ENCODE results near the gene HPSE2.

Gene HPSE2

DNA sequence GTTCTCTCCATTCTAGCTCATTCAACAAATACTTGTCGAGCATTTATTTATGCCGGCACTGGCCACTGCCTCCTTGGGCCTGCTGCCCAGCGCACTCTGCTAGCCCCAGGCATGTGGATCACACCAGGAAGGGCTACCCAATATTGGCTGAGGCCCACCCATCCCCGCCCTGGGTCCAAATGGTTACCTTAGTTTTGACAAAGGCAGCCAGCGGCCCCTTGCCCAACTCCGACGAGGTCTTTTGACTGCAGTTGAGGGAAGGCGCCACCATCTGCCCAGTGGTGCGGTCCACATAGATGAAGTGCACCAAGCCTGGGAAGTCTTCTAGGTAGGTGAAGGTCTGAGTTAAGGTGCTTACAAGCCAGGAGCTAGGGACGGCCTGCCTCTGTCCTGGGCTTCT lies 813.5 kb downstream of the HPSE2 start:
- DNase-seq = no peak

DNA sequence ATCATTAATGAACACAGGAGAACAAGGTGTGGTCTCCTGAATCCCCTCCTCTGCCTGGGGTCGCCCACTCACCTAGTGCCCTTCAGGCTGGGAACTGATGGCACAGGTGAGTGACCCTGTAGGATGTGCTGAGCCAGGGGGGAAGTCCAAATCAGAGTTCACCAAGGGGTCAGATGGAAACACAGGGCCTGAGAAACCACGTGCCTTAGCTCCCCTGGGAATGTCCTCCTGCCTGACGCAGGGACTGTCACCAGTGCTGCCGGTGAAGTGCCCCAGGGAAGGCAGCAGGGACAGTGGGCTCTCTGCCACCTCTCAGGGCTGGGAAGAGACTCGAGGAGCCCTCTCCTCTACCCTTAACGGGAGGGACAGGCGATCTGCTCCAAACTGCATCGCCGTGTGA lies 814.9 kb downstream of the HPSE2 start:
- no peak for DNase-seq

DNA sequence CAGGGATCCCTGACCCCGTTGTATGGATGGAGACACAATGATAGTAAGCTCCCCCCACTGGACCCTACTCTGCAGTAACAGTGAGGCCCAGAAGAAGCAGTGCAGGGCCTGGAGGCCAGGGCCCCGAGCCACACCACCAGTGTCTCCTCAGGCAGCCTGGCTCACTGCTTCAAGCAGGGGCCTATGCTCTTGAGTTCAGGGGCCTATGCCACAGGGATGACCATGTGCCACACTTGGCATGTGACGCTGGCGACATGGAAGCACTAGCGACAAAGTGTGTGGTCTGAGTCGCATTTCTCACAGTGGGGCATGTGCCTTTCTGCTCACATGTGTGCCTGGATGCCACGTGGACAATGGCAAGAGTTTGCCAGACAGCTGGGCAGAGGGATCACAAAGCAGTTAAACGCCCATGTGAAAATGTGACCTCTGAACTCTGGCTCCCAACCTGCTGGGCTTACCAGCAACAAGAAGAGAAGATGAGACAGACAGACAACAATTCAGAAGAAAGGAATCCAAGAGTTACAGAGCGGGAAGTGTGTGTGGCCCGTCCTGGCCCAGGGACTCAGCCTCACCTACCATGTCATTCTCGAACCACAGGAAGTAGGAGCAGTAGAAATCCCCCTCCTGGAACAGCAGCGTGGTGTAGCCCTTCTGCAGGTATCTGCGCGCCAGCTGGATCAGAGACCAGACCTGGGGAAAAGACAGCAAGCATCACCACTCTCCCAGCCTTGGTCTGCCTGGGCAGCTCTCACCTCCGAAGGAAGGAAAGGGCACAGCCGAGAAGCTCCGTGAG lies 816.0 kb downstream of the HPSE2 start:
- DNase-seq = no peak

DNA sequence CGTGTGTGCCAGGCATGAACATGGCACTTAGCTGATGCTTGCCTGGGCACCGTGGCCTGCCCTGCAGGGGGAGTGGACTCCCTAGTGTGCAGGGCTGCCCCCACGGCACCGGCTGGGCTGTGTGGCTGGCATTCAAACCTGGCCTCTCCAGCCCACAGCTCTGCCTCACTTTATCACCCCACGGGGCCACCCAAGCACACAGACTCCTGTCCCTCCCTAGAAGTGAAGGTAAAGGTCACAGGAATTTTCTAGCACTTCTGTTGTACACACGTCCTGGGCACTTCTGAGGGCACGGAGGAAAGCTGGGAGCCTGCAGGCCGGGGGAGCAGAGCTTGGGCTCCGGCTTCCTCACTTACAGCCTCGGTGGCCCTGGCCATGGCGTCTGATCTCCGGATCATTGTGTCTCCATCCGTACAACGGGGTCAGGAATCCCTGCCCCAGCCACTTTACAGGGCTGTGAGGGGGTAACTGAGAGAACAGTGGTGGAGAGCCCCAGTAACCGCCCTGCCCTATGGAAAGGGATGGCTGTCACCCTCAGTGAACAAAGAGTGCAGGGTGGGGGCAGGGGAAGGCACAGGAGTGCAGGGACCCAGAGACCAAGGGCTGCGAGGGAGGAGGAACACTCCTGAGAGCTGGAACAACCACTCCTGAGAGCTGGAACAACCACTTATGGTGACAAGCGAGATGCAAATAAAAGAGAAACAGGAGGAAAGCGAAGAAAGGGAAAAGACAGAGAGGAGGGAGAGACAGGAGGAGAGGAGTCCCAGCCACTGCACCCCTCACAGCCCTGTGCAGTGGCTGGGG lies 816.8 kb downstream of the HPSE2 start:
- no peak for DNase-seq

DNA sequence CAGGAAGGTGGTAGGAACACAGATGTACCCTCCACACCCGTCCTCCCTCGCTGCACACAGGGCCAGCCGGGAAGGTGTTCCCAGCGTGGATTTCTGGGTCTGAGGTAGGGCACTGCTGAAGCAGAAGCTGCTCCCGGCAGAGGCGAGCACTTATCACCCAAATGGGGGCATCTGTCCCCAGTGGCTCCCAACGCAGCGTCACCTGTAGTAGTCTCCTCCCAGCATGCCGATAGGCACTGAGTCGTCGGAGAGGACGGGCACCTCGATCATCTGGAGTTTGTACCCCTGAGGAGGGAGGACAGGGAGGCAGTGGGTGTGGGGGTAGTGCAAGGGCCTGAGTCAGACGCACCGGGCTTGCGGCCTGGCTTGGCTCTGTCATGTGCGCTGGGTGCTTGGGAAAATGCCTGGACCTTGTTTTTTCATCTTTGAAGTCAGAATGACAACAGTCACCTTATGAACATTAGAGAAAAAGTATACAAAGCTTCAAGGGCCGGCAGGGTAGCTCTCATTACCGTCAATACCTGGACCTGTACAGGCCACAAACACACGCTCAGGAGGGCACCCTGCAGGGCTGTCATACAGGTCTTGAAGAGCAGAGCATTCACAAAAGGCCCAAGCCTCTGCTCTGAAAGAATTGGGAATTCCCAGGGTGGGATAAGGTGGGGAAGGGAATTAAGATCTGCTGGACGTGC lies 817.5 kb downstream of the HPSE2 start:
- DNase-seq = no peak

DNA sequence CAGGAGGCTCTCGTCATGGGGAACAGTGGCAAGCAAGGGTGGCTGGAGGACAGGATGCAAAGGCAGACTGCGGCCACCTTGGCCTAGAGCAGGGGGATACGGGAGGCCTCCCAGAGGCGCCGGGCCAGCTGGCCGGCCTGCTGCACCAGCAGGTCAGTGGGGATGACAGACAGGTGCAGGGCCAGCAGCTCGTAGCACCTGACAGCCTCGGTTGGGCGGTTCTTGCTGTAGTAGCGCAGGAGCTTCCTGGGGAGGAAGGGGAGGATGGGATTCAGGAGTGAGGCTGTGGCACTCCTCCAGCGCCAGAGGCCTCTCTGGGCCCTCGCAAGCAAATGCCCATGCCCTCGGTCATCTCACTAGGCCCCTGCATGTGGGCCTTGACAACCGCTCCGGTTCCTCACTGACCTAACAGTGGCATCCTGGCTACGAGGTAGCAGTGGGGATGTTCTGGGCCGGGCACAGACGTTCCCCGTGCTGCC lies 818.1 kb downstream of the HPSE2 start:
- DNase-seq = no peak

DNA sequence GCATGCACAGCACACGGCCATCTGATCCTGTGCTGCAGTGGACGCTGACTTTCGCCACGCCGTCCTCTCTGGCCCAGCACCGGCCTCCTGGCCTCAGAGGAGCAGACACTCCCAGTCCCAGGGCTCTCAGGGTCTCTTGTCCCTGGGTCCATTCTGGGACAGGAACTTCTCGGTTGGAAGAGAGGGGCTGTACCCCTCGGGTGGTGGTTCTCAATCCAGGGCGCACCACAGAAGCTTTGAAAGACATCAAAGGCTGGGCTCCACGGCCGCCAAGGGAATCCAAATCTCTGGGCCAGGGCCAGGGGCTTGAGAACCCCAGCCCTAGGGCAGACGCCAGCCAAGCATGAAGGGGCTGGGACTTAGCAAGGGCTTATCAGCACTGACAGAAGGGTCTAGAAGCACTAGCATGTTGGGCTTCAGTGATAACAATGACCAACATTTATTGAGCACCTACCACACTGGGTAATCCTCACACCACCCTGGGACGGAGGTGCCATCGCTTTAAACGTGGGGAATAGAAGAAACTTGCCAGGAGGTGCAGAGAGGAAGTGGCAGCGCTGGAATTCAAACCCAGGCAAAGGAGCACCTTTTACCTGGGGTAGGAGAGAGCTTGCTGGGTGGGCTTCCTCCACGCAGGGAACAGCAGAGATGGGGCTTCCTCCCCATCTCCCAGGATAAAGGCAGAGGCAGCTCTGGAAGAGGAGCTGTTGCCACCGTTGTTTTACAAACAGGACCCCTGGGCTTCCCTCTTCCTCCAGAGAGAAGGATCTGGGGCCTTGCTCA lies 818.9 kb downstream of the HPSE2 start:
- no peak for DNase-seq

DNA sequence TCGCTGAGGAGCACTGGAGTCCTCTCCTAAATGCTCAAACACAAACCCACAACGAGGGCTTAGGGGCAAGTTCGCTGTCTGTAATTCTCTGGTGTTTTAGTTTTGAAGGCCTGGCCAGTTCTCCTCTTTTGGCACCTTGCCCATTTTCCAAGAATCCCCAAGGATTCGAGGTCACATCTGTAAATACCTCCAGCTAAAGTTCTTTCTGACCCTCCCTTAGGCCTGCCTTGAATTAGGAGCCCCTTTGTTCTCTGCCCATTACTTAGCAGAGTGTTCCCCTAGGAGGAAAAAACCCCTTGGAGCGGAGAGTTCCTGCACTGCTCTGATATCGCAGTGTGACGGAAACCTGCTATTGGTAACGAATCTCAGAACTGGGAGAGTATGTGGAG lies 819.9 kb downstream of the HPSE2 start:
- no peak for DNase-seq

DNA sequence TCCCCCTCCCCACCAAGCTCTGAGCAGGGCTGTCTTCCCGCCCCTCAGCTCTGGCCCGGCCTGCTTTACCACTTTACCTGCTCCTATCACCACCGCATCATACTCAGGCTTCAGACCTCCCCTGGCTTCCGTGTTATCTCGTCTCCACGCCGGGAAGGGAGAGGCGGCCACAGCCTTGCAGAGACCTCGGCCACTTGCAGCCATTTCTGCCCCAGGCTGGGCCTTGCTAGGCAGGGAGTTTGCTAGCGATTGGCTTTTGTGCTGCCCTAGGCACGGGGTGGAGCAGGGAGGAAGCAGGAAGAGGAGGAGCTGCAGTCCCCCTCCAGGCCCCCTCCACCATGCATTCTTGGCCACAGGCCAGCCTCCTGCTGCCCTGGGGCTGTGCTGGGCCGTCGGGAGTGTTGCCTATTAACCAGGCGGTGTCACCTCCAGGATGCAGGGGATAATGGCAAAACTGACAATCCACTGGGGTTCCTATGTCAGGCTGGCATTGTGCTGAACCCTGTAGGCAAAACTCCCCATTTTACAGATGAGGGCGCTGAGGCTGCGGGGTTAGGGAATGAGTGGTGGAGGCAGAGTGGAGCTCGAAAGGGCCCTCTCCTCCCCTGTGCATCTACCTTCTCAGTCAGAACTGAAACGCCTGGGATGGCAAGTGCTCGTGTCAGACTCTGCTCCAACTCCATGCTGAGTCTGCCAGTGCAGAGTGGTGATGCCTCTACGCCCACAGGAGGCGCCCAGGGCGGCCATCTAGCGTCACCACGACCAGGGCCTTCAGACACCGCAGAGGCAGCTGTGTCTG lies 820.5 kb downstream of the HPSE2 start, which contains the start of gene PYROXD2:
Gene PYROXD2, minus strand, starts transcription at position 251 of the 799 bp plus-strand sequence. Its CDS starts 47 bp downstream, at position 204.
- peak; percentile 53 to 77 for DNase-seq

DNA sequence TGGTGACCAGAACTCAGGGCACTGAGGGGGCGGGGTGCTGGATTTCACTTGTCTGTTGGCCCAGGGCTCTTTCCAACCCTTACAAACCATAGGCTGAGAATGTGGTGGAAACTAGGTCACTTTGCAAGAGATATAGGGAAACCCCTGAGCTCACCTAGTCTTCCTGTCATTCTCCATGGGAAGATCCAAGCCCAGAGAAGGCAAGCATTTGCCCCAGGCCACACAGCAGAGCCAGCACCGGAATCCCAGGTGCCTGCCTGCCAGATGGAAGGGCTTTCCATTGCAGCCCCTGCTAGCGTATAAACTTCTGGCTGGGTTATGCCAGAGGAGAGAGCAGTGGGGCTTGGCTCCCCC lies 821.1 kb downstream of the HPSE2 start:
- DNase-seq = no peak

DNA sequence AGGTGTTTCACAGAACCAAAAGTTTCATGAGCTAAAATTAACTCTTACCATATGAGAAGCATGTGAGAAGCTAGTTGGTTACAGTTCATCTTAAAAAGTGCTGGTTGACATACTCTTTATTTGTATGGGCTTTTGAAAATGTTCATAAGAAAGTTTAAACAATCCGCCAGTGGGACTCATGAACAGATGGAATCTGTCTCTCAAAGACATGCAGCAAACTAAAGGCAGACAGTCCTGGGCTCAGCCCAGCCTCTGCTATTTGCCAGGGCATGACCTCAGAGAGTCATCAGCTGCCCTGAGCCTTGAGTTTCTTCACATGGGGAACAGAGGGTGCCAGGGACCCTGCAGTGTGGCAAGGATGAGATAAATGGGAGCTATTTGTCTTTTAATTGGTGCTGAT lies 823.9 kb downstream of the HPSE2 start:
- no peak for DNase-seq

DNA sequence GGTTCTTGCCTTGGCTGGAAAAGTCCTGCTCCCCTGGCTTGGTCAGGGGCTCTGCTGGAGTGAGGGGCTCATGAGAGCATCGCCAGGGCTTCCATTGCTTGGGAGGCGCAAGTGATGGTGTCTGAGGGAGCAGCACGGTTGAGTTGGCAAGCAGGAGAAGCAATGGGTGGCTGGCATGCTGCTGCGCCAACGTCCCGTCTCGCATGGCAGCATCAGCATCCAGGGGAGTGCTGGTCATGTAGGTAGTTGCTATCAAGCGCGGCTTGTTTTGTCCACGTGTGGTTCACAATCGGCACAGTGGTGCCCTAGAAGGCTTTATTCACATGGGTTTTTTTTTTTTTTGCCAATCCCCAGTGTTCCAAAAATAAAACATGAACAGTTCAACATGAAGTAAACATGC lies 824.5 kb downstream of the HPSE2 start:
- no peak for DNase-seq

DNA sequence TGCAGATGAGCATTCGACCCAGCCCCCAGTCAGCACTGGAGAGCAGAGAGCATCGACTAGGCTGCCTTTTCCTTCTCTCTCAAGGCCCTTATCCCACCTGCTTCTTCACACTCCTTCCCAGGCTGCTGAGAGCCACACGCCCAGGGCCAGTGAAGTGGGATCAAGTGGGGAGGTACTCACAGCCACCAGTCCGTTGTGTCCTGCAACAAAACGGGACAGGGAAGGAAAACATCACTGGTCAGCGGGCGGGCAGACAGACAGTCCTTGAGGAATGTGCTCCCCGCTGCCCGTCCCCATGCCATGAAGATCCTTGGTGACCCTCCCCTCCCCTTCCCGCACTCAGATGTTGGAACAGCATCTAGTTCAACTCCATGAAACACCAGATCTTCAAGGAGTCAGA lies 824.9 kb downstream of the HPSE2 start:
- no peak for DNase-seq

DNA sequence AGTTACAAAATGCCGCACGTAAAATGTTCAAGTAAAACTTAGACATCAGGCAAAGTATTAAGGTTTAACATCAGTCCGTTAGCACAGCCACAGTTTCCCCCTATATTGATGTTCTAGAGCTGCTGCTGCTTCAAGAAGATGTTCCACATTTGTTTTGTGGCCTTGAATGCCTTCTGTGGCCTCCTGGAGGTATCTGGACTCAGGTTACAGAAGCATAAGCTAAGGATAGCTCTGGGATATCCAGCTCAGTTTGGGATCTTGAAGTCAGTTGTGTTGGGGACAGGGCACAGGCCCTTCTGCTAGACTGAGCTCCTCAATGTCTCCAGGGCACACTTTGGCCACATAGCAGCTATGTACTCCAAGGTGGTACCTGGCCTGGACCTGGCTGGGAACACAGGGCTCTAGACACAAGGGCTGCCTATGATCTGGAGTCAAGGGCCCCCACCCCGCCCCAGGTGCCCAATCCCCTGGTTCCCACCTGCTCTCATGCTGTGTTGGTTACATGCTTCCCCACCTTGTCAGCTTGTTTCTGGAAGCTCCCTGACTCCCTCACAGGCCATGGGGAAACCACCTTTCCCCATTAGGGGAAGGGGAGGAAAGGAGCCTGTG lies 825.4 kb downstream of the HPSE2 start:
- DNase-seq = no peak

DNA sequence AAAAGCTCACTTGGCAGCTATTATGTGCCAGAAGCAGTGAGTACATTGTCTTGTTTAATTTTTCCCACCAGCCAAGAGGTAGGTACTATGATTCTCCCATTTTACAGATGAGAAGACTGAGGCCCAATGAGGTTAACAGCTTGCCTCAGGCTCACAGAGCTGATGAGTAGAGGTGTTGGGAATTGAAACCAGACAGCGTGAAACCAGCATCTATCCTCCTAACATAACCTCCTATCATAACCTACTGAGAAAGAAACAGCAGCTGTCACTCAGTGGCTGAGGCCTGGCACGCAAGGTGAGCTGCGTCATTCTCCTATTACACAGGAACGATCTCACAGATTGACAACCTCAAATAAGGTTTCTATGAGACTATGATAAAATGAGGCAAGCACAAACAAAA lies 826.9 kb downstream of the HPSE2 start:
- no peak for DNase-seq

DNA sequence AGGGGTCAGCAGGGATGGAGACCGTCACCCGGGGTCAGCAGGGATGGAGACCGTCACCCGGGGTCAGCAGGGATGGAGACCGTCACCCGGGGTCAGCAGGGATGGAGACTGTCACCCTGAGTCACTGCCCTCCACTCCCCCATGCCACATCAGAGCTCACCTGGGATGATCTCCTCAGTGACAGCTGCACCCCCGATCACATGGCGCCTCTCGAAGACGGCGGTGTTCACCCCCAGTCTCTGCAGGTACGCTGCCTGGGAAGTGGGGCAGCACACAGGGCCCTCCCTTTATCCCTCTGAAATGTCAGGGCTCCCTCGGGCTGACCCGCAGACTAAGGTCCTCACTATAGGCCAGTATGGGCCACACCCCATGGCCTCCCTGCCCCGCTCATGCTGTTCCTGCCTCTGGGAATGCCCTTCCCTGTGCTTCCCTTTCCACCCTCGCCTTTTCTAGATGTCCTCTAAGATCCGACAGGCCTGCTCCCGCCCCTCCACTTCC lies 827.9 kb downstream of the HPSE2 start:
- no peak for DNase-seq

Measured in SHP77 (cell line).